GM18861 (cell line): ENCODE data around the gene ZFYVE28.

Experiments used
- ATAC-seq: cut with Tn5 transposase; IDR thresholded peaks from one replicate; pipeline ENCODE4 v1.9.1; 2021; ENCODE audit not compliant: unreplicated experiment

Gene ZFYVE28

GRCh38 chr4:2371765-2372487, 46.5 kb downstream of the ZFYVE28 start:
- ATAC-seq: no peak

- no peak for ATAC-seq
Measured at GRCh38 chr4:2370597-2371320, 47.7 kb downstream of the ZFYVE28 start.

- no peak for ATAC-seq
Measured at GRCh38 chr4:2368746-2369437, 49.6 kb downstream of the ZFYVE28 start.

GRCh38 chr4:2367626-2368025, 50.8 kb downstream of the ZFYVE28 start:
- ATAC-seq: no peak

- no peak for ATAC-seq
Measured at GRCh38 chr4:2366252-2367192, 51.9 kb downstream of the ZFYVE28 start.

- no peak for ATAC-seq
Measured at GRCh38 chr4:2365913-2366210, 52.6 kb downstream of the ZFYVE28 start.

- ATAC-seq: no peak
Measured at GRCh38 chr4:2365054-2365912, 53.2 kb downstream of the ZFYVE28 start.

GRCh38 chr4:2364654-2365053, 53.8 kb downstream of the ZFYVE28 start:
- ATAC-seq: no peak

GRCh38 chr4:2363951-2364653, 54.3 kb downstream of the ZFYVE28 start:
- ATAC-seq: no peak

- no peak for ATAC-seq
Measured at GRCh38 chr4:2363056-2363721, 55.3 kb downstream of the ZFYVE28 start.

GRCh38 chr4:2362266-2363055, 56.0 kb downstream of the ZFYVE28 start:
- no peak for ATAC-seq

GRCh38 chr4:2361366-2362265, 56.8 kb downstream of the ZFYVE28 start:
- ATAC-seq: no peak

GRCh38 chr4:2360396-2360730, 58.1 kb downstream of the ZFYVE28 start:
- no peak for ATAC-seq

GRCh38 chr4:2359591-2360395, 58.7 kb downstream of the ZFYVE28 start:
- no peak for ATAC-seq

GRCh38 chr4:2357821-2358745, 60.4 kb downstream of the ZFYVE28 start:
- ATAC-seq: no peak
